GM18498 (cell line): ENCODE results near the gene C1QTNF5.

ENCODE experiments used
- ATAC-seq: cut with Tn5 transposase; IDR thresholded peaks from one replicate; pipeline ENCODE4 v1.9.1; 2021; ENCODE audit warnings: mild to moderate bottlenecking, moderate library complexity; ENCODE audit not compliant: unreplicated experiment

Gene C1QTNF5

GRCh38 chr11:119359365-119360214 lies 18.9 kb upstream of the C1QTNF5 start:
- no peak for ATAC-seq

GRCh38 chr11:119357074-119357473 lies 16.4 kb upstream of the C1QTNF5 start:
- no peak for ATAC-seq

GRCh38 chr11:119356349-119357031 lies 15.8 kb upstream of the C1QTNF5 start:
- ATAC-seq = peak; percentile 70

GRCh38 chr11:119355091-119355843 lies 14.6 kb upstream of the C1QTNF5 start:
- no peak for ATAC-seq

GRCh38 chr11:119352857-119353260 lies 12.2 kb upstream of the C1QTNF5 start:
- ATAC-seq = no peak

- ATAC-seq = no peak
Measured at GRCh38 chr11:119351232-119351631, 10.5 kb upstream of the C1QTNF5 start.

GRCh38 chr11:119350302-119350701 lies 9.6 kb upstream of the C1QTNF5 start:
- ATAC-seq = no peak

- ATAC-seq = no peak
Measured at GRCh38 chr11:119347940-119348605, 7.4 kb upstream of the C1QTNF5 start.

GRCh38 chr11:119347242-119347641 lies 6.6 kb upstream of the C1QTNF5 start:
- ATAC-seq = no peak

GRCh38 chr11:119346605-119347004 lies 5.9 kb upstream of the C1QTNF5 start, which contains the start of gene MFRP:
Gene MFRP, minus strand, starts transcription at chr11:119346705. Its CDS starts 192 bp downstream, at chr11:119346513.
- no peak for ATAC-seq

GRCh38 chr11:119345685-119346084 lies 5.0 kb upstream of the C1QTNF5 start:
- ATAC-seq = no peak

- no peak for ATAC-seq
Measured at GRCh38 chr11:119344291-119345010, 3.8 kb upstream of the C1QTNF5 start.

- no peak for ATAC-seq
Measured at GRCh38 chr11:119343726-119344125, 3.0 kb upstream of the C1QTNF5 start.

GRCh38 chr11:119342362-119343130 lies 1.9 kb upstream of the C1QTNF5 start:
- no peak for ATAC-seq

- no peak for ATAC-seq
Measured at GRCh38 chr11:119342023-119342300, 1.3 kb upstream of the C1QTNF5 start.

GRCh38 chr11:119341222-119342022 lies 739 bp upstream of the C1QTNF5 start:
- no peak for ATAC-seq

GRCh38 chr11:119339589-119340334 lies 921 bp downstream of the C1QTNF5 start:
- ATAC-seq = no peak

- no peak for ATAC-seq
Measured at GRCh38 chr11:119338965-119339588, 1.6 kb downstream of the C1QTNF5 start.
